ENCODE data around the gene KIAA0825. TPM values are rescaled to one million over a fixed set of nuclear protein-coding genes. Genes with fewer than 3 reads are reported as not detected.

Gene KIAA0825
- total RNA-seq, 2 experiments from 2014 or later = 0.19 to 0.32 TPM

- no TSS peak for BruUV-seq (replicated peaks)
- intact Hi-C loops (cut with micrococcal nuclease; ENCODE audit: unreplicated experiment) = no loop called here
These were observed 332.4 kb downstream of the KIAA0825 start for GRCh38 chr5:94285984-94286383.

GRCh38 chr5:94283093-94283492 lies 335.3 kb downstream of the KIAA0825 start:
- Histone ChIP-seq H3K4me3 (ENCODE audit: low read depth, low read length, poor library complexity, severe bottlenecking) (no peak overlapping the region), H3K79me2 (ENCODE audit: insufficient read depth, low read depth, low read length) (no peaks in the 10 kb centered on the region), H3K9me3 (ENCODE audit: low read length) (no peaks in the 10 kb centered on the region), H4K20me1 (ENCODE audit: insufficient read depth, low read length) (no peaks in the 10 kb centered on the region), H2AFZ (ENCODE audit: low read length) (no peak overlapping the region), H3K4me2 (ENCODE audit: low read length) (no peak overlapping the region), H3K27ac (ENCODE audit: low read depth, low read length, poor library complexity, severe bottlenecking) (no peak overlapping the region), H3K9me2 (ENCODE audit: insufficient read depth, low read length) (no peaks in the 10 kb centered on the region), H3K36me3 (ENCODE audit: insufficient read depth, low read length) (no peaks in the 10 kb centered on the region), H3K4me1 (ENCODE audit: insufficient read depth, low read length, poor library complexity, severe bottlenecking) (no peaks in the 10 kb centered on the region)
- TF ChIP-seq EZH2phosphoT487 (IDR thresholded peaks at IDR 0.05; ENCODE audit: borderline replicate concordance, low read depth, low read length) = no peak
- TF ChIP-seq CTCF (conservative IDR thresholded peaks at IDR 0.05; ENCODE audit: low read length) = no peak
- no peak for DNase-seq (ENCODE audit: low spot score)
- intact Hi-C loops (cut with micrococcal nuclease; ENCODE audit: unreplicated experiment) = no loop called here
- ChIA-PET CTCF (ENCODE audit: unreplicated experiment) (no interaction called here), POLR2A (interaction anchor here (1.1 kb wide), 1 partner anchor 9 kb away, joined by 3 read pairs; no protein-coding TSS in a partner anchor)
- no TSS peak for BruUV-seq (replicated peaks)

More at GRCh38 chr5:94285984-94286383, 332.4 kb downstream of the KIAA0825 start:
- Histone ChIP-seq H3K79me2 (ENCODE audit: insufficient read depth, low read depth, low read length) (no peaks in the 10 kb centered on the region), H3K4me3 (ENCODE audit: low read depth, low read length, poor library complexity, severe bottlenecking) (no peak overlapping the region), H3K4me2 (ENCODE audit: low read length) (no peak overlapping the region), H2AFZ (ENCODE audit: low read length) (no peak overlapping the region), H4K20me1 (ENCODE audit: insufficient read depth, low read length) (no peaks in the 10 kb centered on the region), H3K4me1 (ENCODE audit: insufficient read depth, low read length, poor library complexity, severe bottlenecking) (no peaks in the 10 kb centered on the region), H3K9me3 (ENCODE audit: low read length) (no peaks in the 10 kb centered on the region), H3K9me2 (ENCODE audit: insufficient read depth, low read length) (no peaks in the 10 kb centered on the region), H3K36me3 (ENCODE audit: insufficient read depth, low read length) (no peaks in the 10 kb centered on the region), H3K27ac (ENCODE audit: low read depth, low read length, poor library complexity, severe bottlenecking) (no peak overlapping the region)
- no peak for DNase-seq (ENCODE audit: low spot score)
- TF ChIP-seq EZH2phosphoT487 (IDR thresholded peaks at IDR 0.05; ENCODE audit: borderline replicate concordance, low read depth, low read length) = no peak
- no peak for TF ChIP-seq CTCF (conservative IDR thresholded peaks at IDR 0.05; ENCODE audit: low read length)
- POLR2A ChIA-PET = interaction anchor here (0.7 to 1.3 kb wide), 2 partner anchors 30 to 157 kb away, joined by 3 read pairs; no protein-coding TSS in a partner anchor
- CTCF ChIA-PET (ENCODE audit: unreplicated experiment) = no interaction called here

GRCh38 chr5:94281236-94281801 lies 337.1 kb downstream of the KIAA0825 start:
- Histone ChIP-seq H3K4me1 (ENCODE audit: insufficient read depth, low read length, poor library complexity, severe bottlenecking) (no peaks in the 10 kb centered on the region), H3K4me2 (ENCODE audit: low read length) (no peak overlapping the region), H2AFZ (ENCODE audit: low read length) (no peak overlapping the region), H3K79me2 (ENCODE audit: insufficient read depth, low read depth, low read length) (no peaks in the 10 kb centered on the region), H3K9me3 (ENCODE audit: low read length) (no peaks in the 10 kb centered on the region), H3K4me3 (ENCODE audit: low read depth, low read length, poor library complexity, severe bottlenecking) (no peak overlapping the region), H4K20me1 (ENCODE audit: insufficient read depth, low read length) (no peaks in the 10 kb centered on the region), H3K9me2 (ENCODE audit: insufficient read depth, low read length) (no peaks in the 10 kb centered on the region), H3K36me3 (ENCODE audit: insufficient read depth, low read length) (no peaks in the 10 kb centered on the region), H3K27ac (ENCODE audit: low read depth, low read length, poor library complexity, severe bottlenecking) (no peak overlapping the region)
- CTCF ChIA-PET (ENCODE audit: unreplicated experiment) = no interaction called here
- no TSS peak for BruUV-seq (replicated peaks)
- POLR2A ChIA-PET = no interaction called here
- intact Hi-C loops (cut with micrococcal nuclease; ENCODE audit: unreplicated experiment) = no loop called here
- TF ChIP-seq EZH2phosphoT487 (IDR thresholded peaks at IDR 0.05; ENCODE audit: borderline replicate concordance, low read depth, low read length) = no peak
- TF ChIP-seq CTCF (conservative IDR thresholded peaks at IDR 0.05; ENCODE audit: low read length) = no peak
- DNase-seq (ENCODE audit: low spot score) = no peak
